GM23248 (cell line): ENCODE results near the gene DXO. TPM values are rescaled to one million over a fixed set of nuclear protein-coding genes. Genes with fewer than 3 reads are reported as not detected.
A peak's percentile ranks its signal among the peaks of the same experiment; 100 is the strongest.

Source experiments
- DNase-seq: peaks from one replicate; pipeline ENCODE4 v3.0.0-alpha.2; 2015
- H2AFZ ChIP-seq: fragments of 200-600 bp; sonication (generic); 2 replicates; pipeline ENCODE4 v1.6.1; 2016; ENCODE audit warnings: antibody characterized with exemption
- H3F3A ChIP-seq: fragments of 200-600 bp; sonication (generic); 2 replicates; pipeline ENCODE4 v1.6.1; 2016; ENCODE audit warnings: mild to moderate bottlenecking, antibody characterized with exemption, mixed run types; ENCODE audit not compliant: insufficient read depth
- H3K27ac ChIP-seq: fragments of 200-600 bp; sonication (generic); 2 replicates; pipeline ENCODE4 v1.5.1; 2016; ENCODE audit warnings: mild to moderate bottlenecking
- H3K27me3 ChIP-seq: fragments of 200-600 bp; sonication (generic); replicated peaks from 2 replicates; pipeline ENCODE4 v1.6.1; 2016; ENCODE audit warnings: mild to moderate bottlenecking; ENCODE audit not compliant: insufficient read depth
- H3K36me3 ChIP-seq: fragments of 200-600 bp; sonication (generic); 2 replicates; pipeline ENCODE4 v1.6.1; 2016; ENCODE audit warnings: low read depth, mild to moderate bottlenecking
- H3K4me1 ChIP-seq: fragments of 200-600 bp; sonication (generic); 2 replicates; pipeline ENCODE4 v1.6.1; 2016; ENCODE audit warnings: mild to moderate bottlenecking; ENCODE audit not compliant: insufficient read depth
- H3K4me2 ChIP-seq: fragments of 200-600 bp; sonication (generic); one replicate; pipeline ENCODE4 v1.6.1; 2016; ENCODE audit warnings: mild to moderate bottlenecking; ENCODE audit not compliant: unreplicated experiment
- H3K4me3 ChIP-seq: fragments of 200-600 bp; sonication (generic); 2 replicates; pipeline ENCODE4 v1.5.1; 2016; ENCODE audit warnings: mild to moderate bottlenecking
- H3K79me2 ChIP-seq: fragments of 200-600 bp; sonication (generic); 2 replicates; pipeline ENCODE4 v1.6.1; 2016; ENCODE audit warnings: mild to moderate bottlenecking; ENCODE audit not compliant: insufficient read depth
- H3K9ac ChIP-seq: fragments of 200-600 bp; sonication (generic); 2 replicates; pipeline ENCODE4 v1.6.1; 2016; ENCODE audit warnings: mild to moderate bottlenecking
- H3K9me2 ChIP-seq: fragments of 200-600 bp; sonication (generic); 2 replicates; pipeline ENCODE4 v1.6.1; 2016; ENCODE audit warnings: mixed run types, mild to moderate bottlenecking, moderate library complexity; ENCODE audit not compliant: insufficient read depth
- H3K9me3 ChIP-seq: fragments of 200-600 bp; sonication (generic); one replicate; pipeline ENCODE4 v1.6.1; 2017; ENCODE audit warnings: low read depth
- H4K20me1 ChIP-seq: fragments of 200-600 bp; sonication (generic); 2 replicates; pipeline ENCODE4 v1.6.0; 2016; ENCODE audit not compliant: insufficient read depth
- EZH2 ChIP-seq: fragments of 200-600 bp; sonication (generic); IDR thresholded peaks from 2 replicates; pipeline ENCODE4 v1.6.1; 2018; ENCODE audit warnings: antibody characterized with exemption, mild to moderate bottlenecking; ENCODE audit not compliant: insufficient read depth, poor library complexity, severe bottlenecking
- EZH2phosphoT487 ChIP-seq: fragments of 200-600 bp; sonication (generic); IDR thresholded peaks from 2 replicates; pipeline ENCODE4 v1.6.1; 2018; ENCODE audit warnings: antibody characterized with exemption, moderate library complexity, mild to moderate bottlenecking, low read depth; ENCODE audit not compliant: insufficient read depth
- WGBS, 2 experiments: methylation state at CpG; one replicate each; pipeline ENCODE4 v1.1.6; 2015 to 2017; ENCODE audit warnings: low lambda C conversion rate in 2 of 2, low coverage in 1 of 2; ENCODE audit errors: missing lambda C conversion rate in 2 of 2; 5-methylcytosine and 5-hydroxymethylcytosine counted together
- in situ Hi-C: fragments of 300-500 bp; cut with MboI; formaldehyde crosslinking; loops from 2 replicates; pipeline ENCODE4 v1.15.0; 2020
- polyA plus RNA-seq: library from polyadenylated mRNA; unstranded; fragments of >200 nt; fragmentation: Nextera tagmentation; extraction: Ambion mirVana; gene quantifications from 2 replicates; pipeline ENCODE4 v1.2.1, GENCODE V29; 2016
- total RNA-seq: library from RNA; depleted of rRNA; stranded (reverse); fragments of >200 nt; shearing (Covaris generic); gene quantifications from 2 replicates; pipeline ENCODE4 v1.2.3, GENCODE V29; 2014

DXO gene
- total and polyA plus RNA-seq, 2 experiments from 2014 or later = 24.2 to 26.6 TPM

GRCh38 chr6:31972709-31973350, 892 bp upstream of the DXO start:
- in situ Hi-C loops = no loop called here
- H3K79me2 ChIP-seq = peaks cover 51% of the 10 kb centered on the region

GRCh38 chr6:31971279-31971992, 502 bp downstream of the DXO start:
- Histone ChIP-seq H3K27ac (peak overlapping the region; percentile 96), H3K9ac (peak overlapping the region; percentile 99), H3K36me3 (peaks cover 9% of the 10 kb centered on the region; the same call in 1 of the 2 replicates), H3K79me2 (peaks cover 57% of the 10 kb centered on the region), H3F3A (peaks cover 23% of the 10 kb centered on the region), H3K9me3 (no peaks in the 10 kb centered on the region), H3K27me3 (no peaks in the 10 kb centered on the region), H3K4me2 (peak overlapping the region; percentile 94), H3K4me3 (peak overlapping the region; percentile 90), H3K9me2 (no peaks in the 10 kb centered on the region), H3K4me1 (peaks cover 13% of the 10 kb centered on the region), H4K20me1 (no peaks in the 10 kb centered on the region), H2AFZ (peak overlapping the region; percentile 60)
- no peak for DNase-seq
- WGBS, 2 experiments = 14 to 17% methylated on average over 29 of the region's 29 CpGs
- in situ Hi-C loops = no loop called here
- TF ChIP-seq EZH2 = no peak
- no peak for TF ChIP-seq EZH2phosphoT487

More at GRCh38 chr6:31972709-31973350, 892 bp upstream of the DXO start:
- peak overlapping the region; percentile 99 for H3K9ac ChIP-seq
- peak overlapping the region; percentile 98 for H3K4me2 ChIP-seq
- peaks cover 23% of the 10 kb centered on the region for H3F3A ChIP-seq
- H3K27ac ChIP-seq = peak overlapping the region; percentile 96
- WGBS, 2 experiments = 4% methylated on average over 19 of the region's 19 CpGs
- TF ChIP-seq EZH2 (no peak), EZH2phosphoT487 (no peak)
- no peaks in the 10 kb centered on the region for H4K20me1 ChIP-seq
- peak overlapping the region; percentile 60 for H2AFZ ChIP-seq
- H3K4me1 ChIP-seq = peaks cover 13% of the 10 kb centered on the region
- H3K9me2 ChIP-seq = no peaks in the 10 kb centered on the region
- DNase-seq = peak; percentile 87
- H3K4me3 ChIP-seq = peak overlapping the region; percentile 90
- H3K36me3 ChIP-seq = 0 out of 2 replicates have a peak, but pooled peaks cover 5% of the 10 kb centered on the region
- no peaks in the 10 kb centered on the region for H3K27me3 ChIP-seq
- H3K9me3 ChIP-seq = no peaks in the 10 kb centered on the region

- H3K4me3 ChIP-seq = peak overlapping the region; percentile 90
- H3F3A ChIP-seq = peaks cover 23% of the 10 kb centered on the region
- no peak overlapping the region for H2AFZ ChIP-seq
- H3K36me3 ChIP-seq = peaks cover 11% of the 10 kb centered on the region; the same call in 1 of the 2 replicates
- peaks cover 13% of the 10 kb centered on the region for H3K4me1 ChIP-seq
- H3K79me2 ChIP-seq = peaks cover 57% of the 10 kb centered on the region
- peak; percentile 16 for DNase-seq
- 52 to 61% methylated on average over 18 of the region's 18 CpGs for WGBS, 2 experiments
- H3K27me3 ChIP-seq = no peaks in the 10 kb centered on the region
- no peaks in the 10 kb centered on the region for H3K9me3 ChIP-seq
- peak overlapping the region; percentile 94 for H3K4me2 ChIP-seq
- no peaks in the 10 kb centered on the region for H4K20me1 ChIP-seq
- H3K9ac ChIP-seq = peak overlapping the region; percentile 99
- TF ChIP-seq EZH2phosphoT487 = no peak
- no peak for TF ChIP-seq EZH2
- H3K9me2 ChIP-seq = no peaks in the 10 kb centered on the region
- in situ Hi-C loops = no loop called here
- peak overlapping the region; percentile 96 for H3K27ac ChIP-seq
Observed at GRCh38 chr6:31970604-31971271, 1.2 kb downstream of the DXO start.
